ENCODE results near the gene PLD4. TPM values are rescaled to one million over a fixed set of nuclear protein-coding genes. Genes with fewer than 3 reads are reported as not detected.
"Not testable (repeated sequence)": the region's sequence is repeated elsewhere in the genome, so short reads cannot be mapped to it uniquely, and the experiment has no call there.

Gene PLD4
- total and polyA plus RNA-seq, 2 experiments from 2014 or later = not detected

GRCh38 chr14:104948736-104949031, 24.0 kb downstream of the PLD4 start:
- H3K36me3 ChIP-seq (ENCODE audit: insufficient read depth) = no peaks in the 10 kb centered on the region
- Mint-ChIP-seq H3K9me3 (peaks cover 27% of the 10 kb centered on the region), H3K4me3 (no peak overlapping the region), H3K36me3 (ENCODE audit: low read depth) (peaks cover 4% of the 10 kb centered on the region; the same call in 2 of the 3 replicates), H3K27me3 (ENCODE audit: insufficient read depth, low read depth, poor library complexity) (no peaks in the 10 kb centered on the region), H3K27ac (no peak overlapping the region), H3K4me1 (no peaks in the 10 kb centered on the region)
- H3K4me1 ChIP-seq (ENCODE audit: insufficient read depth) = no peaks in the 10 kb centered on the region
- H3K27me3 ChIP-seq (ENCODE audit: insufficient read depth) = no peaks in the 10 kb centered on the region
- no peaks in the 10 kb centered on the region for H3F3A ChIP-seq (replicated peaks; ENCODE audit: low read depth)
- H3K79me2 ChIP-seq (replicated peaks; ENCODE audit: insufficient read depth) = no peaks in the 10 kb centered on the region
- TF ChIP-seq CREB1 (CRISPR knock-in tag; IDR thresholded peaks at IDR 0.05; ENCODE audit: low read depth) (no peak), EZH2 (IDR thresholded peaks at IDR 0.05; ENCODE audit: low read depth, unreplicated experiment) (no peak), NANOG (IDR thresholded peaks at IDR 0.05; ENCODE audit: borderline replicate concordance) (no peak)
- no peak overlapping the region for H3K4me3 ChIP-seq
- H2AFZ ChIP-seq = no peak overlapping the region
- no peak overlapping the region for H3K4me2 ChIP-seq
- no peak overlapping the region for H3K27ac ChIP-seq (ENCODE audit: low read depth)
- no peaks in the 10 kb centered on the region for H4K20me1 ChIP-seq (replicated peaks; ENCODE audit: insufficient read depth)
- ATAC-seq (no peak), DNase-seq (ENCODE audit: low spot score) (no peak)
- no peaks in the 10 kb centered on the region for H3K9me2 ChIP-seq (ENCODE audit: insufficient read depth)

DNA sequence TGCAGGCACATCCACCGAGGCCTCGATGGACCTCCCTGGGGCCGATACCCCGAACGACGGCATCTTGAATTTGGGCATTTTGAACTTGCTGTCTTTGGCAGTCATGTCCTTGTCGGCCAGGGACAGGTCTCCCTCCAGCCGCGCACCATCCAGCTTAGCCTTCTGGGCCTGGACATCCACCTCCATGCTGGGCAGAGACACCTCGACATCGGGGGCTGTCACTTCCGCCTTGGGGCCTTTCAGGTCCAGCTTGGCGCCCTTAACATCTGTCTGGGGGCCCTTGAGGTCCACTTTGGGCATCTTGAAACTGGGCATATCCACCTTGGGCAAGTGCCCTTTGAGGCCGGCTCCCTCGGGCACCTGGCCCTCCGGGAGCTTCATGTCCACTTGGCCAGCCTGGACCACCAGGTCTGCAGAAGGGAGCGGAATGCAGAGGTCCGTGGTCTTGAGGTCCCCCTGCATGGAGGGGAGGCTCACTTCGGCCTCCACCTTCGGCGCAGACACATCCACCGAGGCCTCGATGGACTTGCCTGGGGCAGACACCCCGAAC, 24.8 kb downstream of the PLD4 start:
- not testable (repeated sequence) for H2AFZ ChIP-seq; H3K27ac ChIP-seq (ENCODE audit: low read depth); ATAC-seq; H3F3A ChIP-seq (replicated peaks; ENCODE audit: low read depth); H3K27ac Mint-ChIP-seq; H3K4me3 Mint-ChIP-seq; H3K36me3 ChIP-seq (ENCODE audit: insufficient read depth); H3K27me3 ChIP-seq (ENCODE audit: insufficient read depth); H3K4me3 ChIP-seq; H4K20me1 ChIP-seq (replicated peaks; ENCODE audit: insufficient read depth); H3K27me3 Mint-ChIP-seq (ENCODE audit: insufficient read depth, low read depth, poor library complexity); H3K9me2 ChIP-seq (ENCODE audit: insufficient read depth); H3K4me1 ChIP-seq (ENCODE audit: insufficient read depth); H3K4me2 ChIP-seq; H3K36me3 Mint-ChIP-seq (ENCODE audit: low read depth); H3K4me1 Mint-ChIP-seq; H3K79me2 ChIP-seq (replicated peaks; ENCODE audit: insufficient read depth); DNase-seq (ENCODE audit: low spot score)
- H3K9me3 Mint-ChIP-seq = peaks cover 27% of the 10 kb centered on the region

- Histone ChIP-seq H3K27me3 (ENCODE audit: insufficient read depth) (no peaks in the 10 kb centered on the region), H3K4me3 (no peak overlapping the region), H2AFZ (no peak overlapping the region), H3K4me1 (ENCODE audit: insufficient read depth) (no peaks in the 10 kb centered on the region), H3K27ac (ENCODE audit: low read depth) (no peak overlapping the region), H3F3A (replicated peaks; ENCODE audit: low read depth) (no peaks in the 10 kb centered on the region), H3K4me2 (no peak overlapping the region), H4K20me1 (replicated peaks; ENCODE audit: insufficient read depth) (no peaks in the 10 kb centered on the region), H3K36me3 (ENCODE audit: insufficient read depth) (no peaks in the 10 kb centered on the region), H3K79me2 (replicated peaks; ENCODE audit: insufficient read depth) (no peaks in the 10 kb centered on the region), H3K9me2 (ENCODE audit: insufficient read depth) (no peaks in the 10 kb centered on the region)
- Mint-ChIP-seq H3K36me3 (ENCODE audit: low read depth) (peaks cover 4% of the 10 kb centered on the region; the same call in 2 of the 3 replicates), H3K4me1 (no peaks in the 10 kb centered on the region), H3K9me3 (peaks cover 27% of the 10 kb centered on the region), H3K4me3 (no peak overlapping the region), H3K27ac (no peak overlapping the region), H3K27me3 (ENCODE audit: insufficient read depth, low read depth, poor library complexity) (peaks cover 4% of the 10 kb centered on the region)
- TF ChIP-seq, protein P1, sequence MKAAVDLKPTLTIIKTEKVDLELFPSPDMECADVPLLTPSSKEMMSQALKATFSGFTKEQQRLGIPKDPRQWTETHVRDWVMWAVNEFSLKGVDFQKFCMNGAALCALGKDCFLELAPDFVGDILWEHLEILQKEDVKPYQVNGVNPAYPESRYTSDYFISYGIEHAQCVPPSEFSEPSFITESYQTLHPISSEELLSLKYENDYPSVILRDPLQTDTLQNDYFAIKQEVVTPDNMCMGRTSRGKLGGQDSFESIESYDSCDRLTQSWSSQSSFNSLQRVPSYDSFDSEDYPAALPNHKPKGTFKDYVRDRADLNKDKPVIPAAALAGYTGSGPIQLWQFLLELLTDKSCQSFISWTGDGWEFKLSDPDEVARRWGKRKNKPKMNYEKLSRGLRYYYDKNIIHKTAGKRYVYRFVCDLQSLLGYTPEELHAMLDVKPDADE (IDR thresholded peaks at IDR 0.05) = no peak
- TF ChIP-seq ZNF114 (CRISPR knock-in tag; IDR thresholded peaks at IDR 0.05) (no peak), NANOG (IDR thresholded peaks at IDR 0.05; ENCODE audit: borderline replicate concordance) (no peak), ZNF331 (CRISPR knock-in tag; IDR thresholded peaks at IDR 0.05; ENCODE audit: low read depth) (no peak), EZH2phosphoT487 (IDR thresholded peaks at IDR 0.05; ENCODE audit: unreplicated experiment) (no peak), JUNB (IDR thresholded peaks at IDR 0.05; ENCODE audit: unreplicated experiment) (no peak), REST (IDR thresholded peaks at IDR 0.05; ENCODE audit: unreplicated experiment) (no peak)
- ATAC-seq (no peak), DNase-seq (ENCODE audit: low spot score) (no peak)
Measured at GRCh38 chr14:104950021-104950420, 25.3 kb downstream of the PLD4 start.

DNA sequence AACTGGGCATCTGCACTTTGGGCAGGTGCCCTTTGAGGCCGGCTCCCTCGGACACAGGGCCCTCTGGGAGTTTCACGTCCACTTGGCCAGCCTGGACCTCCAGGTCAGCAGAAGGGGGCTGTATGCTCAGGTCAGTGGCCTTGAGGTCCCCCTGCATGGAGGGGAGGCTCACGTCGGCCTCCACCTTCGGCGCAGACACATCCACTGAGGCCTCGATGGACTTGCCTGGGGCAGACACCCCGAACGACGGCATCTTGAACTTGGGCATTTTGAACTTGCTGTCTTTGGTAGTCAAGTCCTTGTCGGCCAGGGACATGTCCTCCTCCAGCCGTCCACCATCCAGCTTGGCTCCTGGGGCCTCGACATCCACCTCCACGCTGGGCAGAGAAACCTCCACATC, 26.0 kb downstream of the PLD4 start:
- H3K36me3 Mint-ChIP-seq (ENCODE audit: low read depth); H3K9me2 ChIP-seq (ENCODE audit: insufficient read depth); H3K4me2 ChIP-seq; H3K27ac Mint-ChIP-seq; H3K79me2 ChIP-seq (replicated peaks; ENCODE audit: insufficient read depth); H3K36me3 ChIP-seq (ENCODE audit: insufficient read depth); DNase-seq (ENCODE audit: low spot score); H3K27ac ChIP-seq (ENCODE audit: low read depth); H3K27me3 Mint-ChIP-seq (ENCODE audit: insufficient read depth, low read depth, poor library complexity); H2AFZ ChIP-seq; H3K4me3 Mint-ChIP-seq; H3K27me3 ChIP-seq (ENCODE audit: insufficient read depth); H3F3A ChIP-seq (replicated peaks; ENCODE audit: low read depth); H4K20me1 ChIP-seq (replicated peaks; ENCODE audit: insufficient read depth); H3K4me1 ChIP-seq (ENCODE audit: insufficient read depth); H3K4me1 Mint-ChIP-seq; ATAC-seq; H3K4me3 ChIP-seq: not testable (repeated sequence)
- peaks cover 27% of the 10 kb centered on the region for H3K9me3 Mint-ChIP-seq
